Spinal cord (tissue), 10 donors: Measurements from ENCODE around the gene ATCAY. TPM values are rescaled to one million over a fixed set of nuclear protein-coding genes. Genes with fewer than 3 reads are reported as not detected.
"Not testable (repeated sequence)": the region's sequence is repeated elsewhere in the genome, so short reads cannot be mapped to it uniquely, and the experiment has no call there.

Experiments
- DNase-seq, 6 donors: peaks; one replicate each; pipeline versions ENCODE4 v3.0.0 to v3.0.0-alpha.2; 2013 to 2015; ENCODE audit warnings: low spot score in 6 of 6, low read depth in 4 of 6
- H3K27ac ChIP-seq: one replicate; pipeline ENCODE4 v1.5.1; 2013; ENCODE audit warnings: low read depth, low read length, control low read depth
- H3K27me3 ChIP-seq: one replicate; pipeline ENCODE4 v1.6.1; 2013; ENCODE audit warnings: low read length; ENCODE audit not compliant: control insufficient read depth, insufficient read depth
- H3K36me3 ChIP-seq: one replicate; pipeline ENCODE4 v1.6.1; 2013; ENCODE audit warnings: low read length; ENCODE audit not compliant: control insufficient read depth, insufficient read depth
- H3K4me1 ChIP-seq: one replicate; pipeline ENCODE4 v1.6.1; 2013; ENCODE audit warnings: low read length; ENCODE audit not compliant: control insufficient read depth, insufficient read depth
- H3K4me3 ChIP-seq: one replicate; pipeline ENCODE4 v1.5.1; 2013; ENCODE audit warnings: low read depth, low read length, control low read depth
- H3K9me3 ChIP-seq: one replicate; pipeline ENCODE4 v1.6.1; 2013; ENCODE audit warnings: low read length; ENCODE audit not compliant: control insufficient read depth, insufficient read depth
- WGBS: methylation state at CpG from one replicate; pipeline ENCODE4 v1.1.5; 2013; ENCODE audit warnings: missing lambda C conversion rate; ENCODE audit not compliant: insufficient coverage; 5-methylcytosine and 5-hydroxymethylcytosine counted together
- polyA plus RNA-seq, 2 donors: library from polyadenylated mRNA; unstranded; fragments of 120-200 nt; gene quantifications; one replicate each; pipeline ENCODE4 v1.2.1, GENCODE V29; 2013; ENCODE audit not compliant: insufficient read length in 2 of 2
- total RNA-seq, 2 donors: library from RNA; depleted of rRNA in 1 of 2; stranded (reverse); fragments of 120-200 nt in 1 of 2; fragments of >200 nt in 1 of 2; gene quantifications; one replicate each; pipeline versions ENCODE4 v1.2.3 to v1.2.4, GENCODE V29; 2013 to 2014
- donor health status: healthy.

The ATCAY gene
- total and polyA plus RNA-seq, 4 donors: 38.1 to 158 (median 91.5) TPM

GRCh38 chr19:3952755-3953276 lies 72.3 kb downstream of the ATCAY start:
- H3K9me3 ChIP-seq, H3K4me3 ChIP-seq, H3K27me3 ChIP-seq, H3K4me1 ChIP-seq, DNase-seq, H3K27ac ChIP-seq: not testable (repeated sequence)
- 85% methylated on average over 8 of the region's 9 CpGs for WGBS
- H3K36me3 ChIP-seq: peaks cover 31% of the 10 kb centered on the region

GRCh38 chr19:3954107-3954506 lies 73.6 kb downstream of the ATCAY start:
- H3K27me3 ChIP-seq: no peaks in the 10 kb centered on the region
- no peak overlapping the region for H3K4me3 ChIP-seq
- WGBS: 88% methylated on average over 12 of the region's 12 CpGs
- DNase-seq: no peak
- H3K4me1 ChIP-seq: peaks cover 2% of the 10 kb centered on the region
- no peak overlapping the region for H3K27ac ChIP-seq
- H3K36me3 ChIP-seq: peaks cover 43% of the 10 kb centered on the region
- no peaks in the 10 kb centered on the region for H3K9me3 ChIP-seq

- 94% methylated on average over 10 of the region's 13 CpGs for WGBS
- not testable (repeated sequence) for H3K27me3 ChIP-seq
These were observed 74.8 kb downstream of the ATCAY start for GRCh38 chr19:3955276-3955675.

GRCh38 chr19:3955688-3956087 lies 75.2 kb downstream of the ATCAY start:
- Histone ChIP-seq H3K4me1 (peaks cover 2% of the 10 kb centered on the region), H3K36me3 (peaks cover 59% of the 10 kb centered on the region)
- WGBS: 91% methylated on average over 10 of the region's 10 CpGs

More at GRCh38 chr19:3955276-3955675, 74.8 kb downstream of the ATCAY start:
- H3K9me3 ChIP-seq, H3K4me1 ChIP-seq, H3K4me3 ChIP-seq, H3K27ac ChIP-seq, DNase-seq: not testable (repeated sequence)
- H3K36me3 ChIP-seq: peaks cover 55% of the 10 kb centered on the region

GRCh38 chr19:3958836-3959765 lies 78.6 kb downstream of the ATCAY start:
- Histone ChIP-seq H3K9me3 (no peaks in the 10 kb centered on the region), H3K27ac (no peak overlapping the region), H3K4me3 (no peak overlapping the region), H3K36me3 (peaks cover 81% of the 10 kb centered on the region), H3K4me1 (no peaks in the 10 kb centered on the region), H3K27me3 (no peaks in the 10 kb centered on the region)
- WGBS: 97% methylated on average over 86 of the region's 86 CpGs
- DNase-seq: no peak

More at GRCh38 chr19:3955688-3956087, 75.2 kb downstream of the ATCAY start:
- Histone ChIP-seq H3K27me3 (no peaks in the 10 kb centered on the region), H3K4me3 (no peak overlapping the region), H3K9me3 (no peaks in the 10 kb centered on the region), H3K27ac (no peak overlapping the region)
- no peak for DNase-seq

- no peaks in the 10 kb centered on the region for H3K27me3 ChIP-seq
- H3K36me3 ChIP-seq: peaks cover 87% of the 10 kb centered on the region
- H3K27ac ChIP-seq: no peak overlapping the region
- 96% methylated on average over 12 of the region's 15 CpGs for WGBS
- no peak overlapping the region for H3K4me3 ChIP-seq
- no peaks in the 10 kb centered on the region for H3K9me3 ChIP-seq
- H3K4me1 ChIP-seq: no peaks in the 10 kb centered on the region
- no peak for DNase-seq
These were observed 79.3 kb downstream of the ATCAY start for GRCh38 chr19:3959766-3960131.

GRCh38 chr19:3961007-3961406 lies 80.5 kb downstream of the ATCAY start:
- DNase-seq: no peak
- WGBS: 94% methylated on average over 23 of the region's 24 CpGs
- no peak overlapping the region for H3K4me3 ChIP-seq
- H3K9me3 ChIP-seq: no peaks in the 10 kb centered on the region
- H3K27me3 ChIP-seq: no peaks in the 10 kb centered on the region
- H3K4me1 ChIP-seq: no peaks in the 10 kb centered on the region
- no peak overlapping the region for H3K27ac ChIP-seq
- peaks cover 93% of the 10 kb centered on the region for H3K36me3 ChIP-seq

GRCh38 chr19:3963458-3964255 lies 83.2 kb downstream of the ATCAY start:
- Histone ChIP-seq H3K27ac (no peak overlapping the region), H3K27me3 (no peaks in the 10 kb centered on the region), H3K4me3 (no peak overlapping the region), H3K4me1 (peaks cover 13% of the 10 kb centered on the region), H3K9me3 (no peaks in the 10 kb centered on the region), H3K36me3 (peaks cover 100% of the 10 kb centered on the region)
- 94% methylated on average over 34 of the region's 35 CpGs for WGBS
- no peak for DNase-seq

- Histone ChIP-seq H3K36me3 (peaks cover 100% of the 10 kb centered on the region), H3K9me3 (no peaks in the 10 kb centered on the region), H3K27me3 (no peaks in the 10 kb centered on the region), H3K4me3 (no peak overlapping the region), H3K27ac (no peak overlapping the region), H3K4me1 (peaks cover 22% of the 10 kb centered on the region)
- 93% methylated on average over 38 of the region's 60 CpGs for WGBS
- no peak for DNase-seq
These were observed 84.0 kb downstream of the ATCAY start for GRCh38 chr19:3964256-3965194.
